Measurements from ENCODE around the gene RRN3.
"Not testable (repeated sequence)": the region's sequence is repeated elsewhere in the genome, so short reads cannot be mapped to it uniquely, and the experiment has no call there.

RRN3 gene

DNA sequence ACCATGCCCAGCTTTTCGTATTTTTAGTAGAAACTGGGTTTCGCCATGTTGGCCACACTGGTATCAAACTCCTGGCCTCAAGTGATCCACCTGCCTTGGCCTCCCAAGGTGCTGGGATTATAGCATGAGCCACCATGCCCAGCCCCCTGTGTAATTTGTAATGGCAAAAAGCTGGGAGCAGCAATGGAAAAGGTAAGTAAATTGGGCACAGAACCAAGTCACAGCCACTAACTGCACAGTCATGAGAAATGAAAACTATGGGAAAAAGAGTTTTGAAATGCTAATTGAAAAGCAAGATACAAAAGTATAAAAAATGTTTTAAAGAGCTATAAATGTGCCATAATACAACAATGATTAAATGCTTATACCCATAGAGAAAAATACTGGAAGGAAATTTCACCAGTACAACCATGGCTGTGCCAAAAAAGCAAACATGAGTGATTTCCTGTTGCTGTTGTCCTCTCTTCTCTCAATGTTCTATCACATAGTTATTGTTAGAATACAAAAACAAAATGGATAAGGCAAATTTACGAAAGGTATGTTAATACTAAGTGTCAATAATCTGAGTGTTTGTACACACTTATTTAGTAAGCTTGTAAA is 44.4 kb downstream of the RRN3 start:
- DNase-seq = no peak

- no peak for DNase-seq
These were observed 47.2 kb downstream of the RRN3 start for GRCh38 chr16:15046692-15047376.

- DNase-seq = not testable (repeated sequence)
These were observed 48.8 kb downstream of the RRN3 start for GRCh38 chr16:15045270-15045669.

DNA sequence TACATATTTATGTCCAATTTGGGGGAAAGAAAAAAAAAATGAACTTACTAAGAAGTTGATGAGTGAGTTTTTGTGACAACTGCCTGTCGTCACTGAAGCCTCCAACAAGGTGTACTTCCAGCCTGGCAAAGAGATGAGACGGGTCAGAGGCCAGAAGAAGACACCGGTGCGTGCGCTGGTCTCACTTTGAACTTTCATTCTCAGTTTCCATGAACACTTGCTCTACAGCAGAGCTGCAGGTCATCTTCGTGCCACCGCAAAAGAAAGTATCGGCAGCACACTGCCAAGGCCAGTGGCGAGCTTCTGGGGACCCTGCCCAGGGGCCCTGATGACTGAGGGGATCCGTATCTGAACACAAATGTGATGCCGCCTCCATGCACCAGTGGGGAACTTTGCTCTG is 49.8 kb downstream of the RRN3 start:
- no peak for DNase-seq

- DNase-seq = no peak
These were observed 50.7 kb downstream of the RRN3 start for GRCh38 chr16:15043344-15043743.

DNA sequence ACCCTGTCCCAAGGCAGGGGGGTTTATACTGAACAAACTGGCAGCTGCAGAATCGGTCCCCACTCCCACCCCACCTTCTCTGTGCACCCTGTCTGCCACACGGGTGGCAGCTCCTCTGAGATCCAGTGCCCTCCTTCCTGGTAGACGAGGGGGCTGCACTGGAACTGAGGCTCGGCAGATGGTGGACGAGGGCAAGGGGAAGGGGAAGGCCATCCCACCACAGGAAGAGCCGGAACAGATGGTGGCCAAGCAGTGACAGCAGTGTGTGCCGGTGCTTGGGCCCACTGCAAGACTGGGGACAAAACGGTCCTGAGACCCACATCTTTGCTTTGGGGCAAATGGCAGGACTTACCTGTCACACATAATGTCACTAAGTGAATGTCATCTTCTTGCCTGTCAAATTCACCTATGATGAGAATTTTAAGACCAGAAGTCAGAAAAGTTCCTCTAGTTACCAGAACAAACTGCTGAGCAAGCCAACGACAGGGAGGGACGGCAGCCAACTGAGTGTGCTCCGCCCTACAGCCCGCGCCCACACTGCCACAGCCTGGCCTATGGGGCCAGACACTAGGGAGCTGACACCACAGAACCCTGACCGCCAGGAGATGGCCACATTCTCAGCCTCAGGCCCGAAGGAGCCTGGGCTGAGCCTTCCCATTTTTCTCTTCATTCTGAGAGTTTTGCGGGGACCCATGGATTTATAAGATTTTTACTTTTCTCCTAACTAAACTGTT is 52.6 kb downstream of the RRN3 start:
- DNase-seq = no peak

DNA sequence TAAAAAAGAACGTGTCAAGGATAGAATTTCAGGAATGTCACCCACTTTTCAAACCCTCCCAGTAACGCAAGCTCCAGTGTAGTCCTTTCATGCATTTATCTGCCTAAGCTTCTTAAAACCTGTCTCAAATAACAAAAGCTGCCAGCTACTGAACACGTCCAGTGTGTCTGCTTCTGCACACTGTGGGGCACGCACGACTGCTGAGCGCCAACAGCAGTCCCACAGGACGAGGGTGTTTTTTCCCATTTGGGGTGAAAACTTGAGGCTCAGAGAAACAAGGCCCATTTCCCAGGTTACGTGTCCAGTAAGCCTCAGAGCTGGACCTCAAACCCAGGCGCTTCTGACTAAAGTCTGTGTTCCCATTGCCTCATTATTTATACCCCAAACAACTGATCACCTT is 55.4 kb downstream of the RRN3 start:
- DNase-seq = no peak

- DNase-seq = no peak
These were observed 56.3 kb downstream of the RRN3 start for GRCh38 chr16:15037745-15038144.

- DNase-seq = no peak
These were observed 57.1 kb downstream of the RRN3 start for GRCh38 chr16:15037003-15037402.

DNA sequence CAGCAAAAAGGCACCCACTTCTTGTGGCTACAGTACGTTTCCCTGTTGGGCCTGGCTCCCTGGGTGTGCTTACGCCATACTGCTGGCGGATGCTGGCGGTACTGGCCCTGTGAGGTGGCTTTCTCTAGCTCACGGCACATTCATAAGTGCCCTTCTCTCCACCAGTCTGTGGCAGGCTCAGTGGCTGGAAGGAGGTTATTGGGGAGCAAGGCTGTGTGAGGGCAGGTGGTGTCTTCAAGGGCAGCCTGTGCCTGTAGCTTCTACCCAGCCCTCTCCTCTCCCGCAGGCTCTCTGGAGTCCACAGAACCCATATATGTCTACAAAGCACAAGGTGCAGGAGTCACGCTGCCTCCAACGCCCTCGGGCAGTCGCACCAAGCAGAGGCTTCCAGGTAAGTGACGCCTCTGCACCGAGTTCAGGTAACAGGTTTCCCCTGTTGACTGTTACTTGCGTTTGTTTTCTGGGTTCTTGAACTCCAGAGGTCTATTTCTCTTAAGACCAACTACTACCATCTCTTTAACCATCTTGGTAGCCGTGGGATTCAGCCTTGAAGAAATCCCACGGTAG is 58.8 kb downstream of the RRN3 start:
- no peak for DNase-seq

- DNase-seq = no peak
These were observed 59.6 kb downstream of the RRN3 start for GRCh38 chr16:15034266-15035162.

DNA sequence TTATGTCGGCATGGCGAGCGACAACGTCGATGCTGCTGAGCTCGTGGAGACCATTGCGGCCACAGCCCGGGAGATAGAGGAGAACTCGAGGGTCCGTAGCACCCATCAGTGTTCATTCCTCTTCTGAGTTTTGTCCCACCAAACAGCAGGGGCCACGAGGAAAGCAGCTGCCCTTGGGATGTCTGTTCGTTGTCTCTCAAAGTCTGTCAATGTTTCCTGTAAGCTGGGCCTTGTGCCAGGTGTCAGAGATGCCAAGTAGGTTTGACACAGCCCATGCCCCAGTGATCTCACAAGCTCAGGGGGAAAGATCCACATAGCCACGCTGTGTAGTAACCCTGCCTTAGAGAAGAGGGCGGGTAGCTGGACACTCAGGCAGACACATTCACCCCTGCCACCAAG is 60.8 kb downstream of the RRN3 start:
- DNase-seq = no peak

- DNase-seq = no peak
These were observed 61.3 kb downstream of the RRN3 start for GRCh38 chr16:15032547-15033308.

DNA sequence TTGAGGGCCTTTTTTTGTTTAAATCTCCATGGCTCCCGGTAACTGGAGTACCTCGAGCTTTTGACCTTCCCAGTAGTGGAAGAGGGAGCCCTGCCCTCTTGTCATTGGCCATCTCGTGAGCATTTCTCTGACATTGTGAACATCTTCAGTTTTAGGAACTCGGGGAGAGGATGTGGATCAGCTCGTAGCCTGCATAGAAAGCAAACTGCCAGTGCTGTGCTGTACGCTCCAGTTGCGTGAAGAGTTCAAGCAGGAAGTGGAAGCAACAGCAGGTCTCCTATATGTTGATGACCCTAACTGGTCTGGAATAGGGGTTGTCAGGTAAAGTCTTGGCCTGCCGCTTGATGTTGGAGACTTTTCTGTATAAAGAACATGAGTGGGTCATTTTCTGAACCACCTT is 62.5 kb downstream of the RRN3 start:
- no peak for DNase-seq

- no peak for DNase-seq
These were observed 62.9 kb downstream of the RRN3 start for GRCh38 chr16:15031179-15031578.

DNA sequence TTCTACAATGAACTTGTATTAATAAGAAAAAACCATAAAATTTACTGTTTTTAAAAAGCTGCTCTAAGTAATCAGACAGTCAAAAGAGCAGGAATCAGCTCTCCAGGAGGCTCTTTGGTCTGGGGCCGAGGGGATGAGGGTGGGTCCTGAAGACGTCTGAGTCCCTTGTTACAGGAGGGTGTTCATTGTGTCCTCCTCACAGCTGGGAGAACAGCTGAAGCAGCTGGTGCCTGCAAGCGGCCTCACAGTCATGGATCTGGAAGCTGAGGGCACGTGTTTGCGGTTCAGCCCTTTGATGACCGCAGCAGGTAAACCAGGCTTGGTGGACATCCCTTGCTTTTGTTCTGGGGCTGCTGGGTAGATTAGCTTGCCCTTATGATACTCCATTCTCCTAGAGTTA is 64.3 kb downstream of the RRN3 start:
- DNase-seq = not testable (repeated sequence)

DNA sequence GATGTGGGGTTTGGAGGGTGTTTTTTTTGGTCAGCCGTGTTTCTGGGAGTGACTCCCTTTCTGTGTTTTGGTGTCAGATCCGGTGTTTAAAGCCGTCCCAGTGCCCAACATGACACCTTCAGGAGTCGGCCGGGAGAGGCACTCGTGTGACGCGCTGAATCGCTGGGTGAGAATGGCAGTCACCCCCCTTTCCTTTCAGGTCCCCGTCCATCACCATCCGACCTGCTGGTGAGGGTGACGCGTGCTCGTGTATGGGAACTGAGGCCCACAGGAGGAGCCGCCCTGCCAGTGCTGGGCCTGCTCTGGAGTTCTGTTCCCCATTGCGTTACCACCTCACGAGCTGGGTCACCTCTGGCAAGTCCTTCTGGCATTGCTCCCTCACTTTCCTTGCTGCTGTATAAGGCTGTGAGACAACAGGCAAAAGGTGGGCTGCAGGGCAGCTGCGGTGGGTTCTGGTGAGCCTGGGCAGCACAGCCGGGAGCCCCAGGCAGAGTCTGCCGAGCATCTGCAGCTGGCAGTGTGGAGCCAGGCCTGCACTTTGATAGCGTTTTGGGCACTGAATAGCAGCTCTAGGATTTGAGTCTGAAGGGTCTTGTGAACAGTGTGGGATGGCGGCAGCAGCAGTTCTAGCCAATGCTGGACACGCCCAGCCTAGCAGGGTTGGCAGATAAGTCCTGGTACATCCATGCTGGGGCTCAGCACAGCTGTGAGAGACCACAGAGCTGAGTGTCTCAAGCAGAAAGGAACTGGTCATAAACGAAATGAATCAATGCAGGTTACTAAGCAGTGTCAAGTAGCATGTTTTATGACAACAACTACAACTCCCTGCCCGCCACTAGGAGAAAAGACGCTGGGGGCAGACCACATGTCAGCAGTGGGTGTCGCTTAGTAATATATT is 65.0 kb downstream of the RRN3 start:
- DNase-seq = not testable (repeated sequence)

DNA sequence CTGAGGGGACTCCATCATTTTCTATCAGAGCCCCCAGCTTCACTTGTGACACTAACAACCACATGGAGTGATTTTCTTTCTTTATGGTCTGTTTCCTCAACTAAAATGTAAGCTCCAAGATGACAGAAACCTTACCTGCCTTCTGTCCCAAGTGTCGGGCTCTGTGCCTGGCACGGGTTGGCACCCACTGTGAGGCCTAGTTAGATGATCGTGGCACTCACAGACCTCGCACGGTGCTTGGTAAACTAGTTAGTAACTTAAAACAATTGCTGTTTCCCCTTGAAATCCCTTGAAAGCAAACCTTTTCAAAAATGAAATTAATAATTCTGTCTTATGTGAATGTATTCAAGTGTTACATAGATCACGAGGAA is 65.7 kb downstream of the RRN3 start:
- DNase-seq = not testable (repeated sequence)

DNA sequence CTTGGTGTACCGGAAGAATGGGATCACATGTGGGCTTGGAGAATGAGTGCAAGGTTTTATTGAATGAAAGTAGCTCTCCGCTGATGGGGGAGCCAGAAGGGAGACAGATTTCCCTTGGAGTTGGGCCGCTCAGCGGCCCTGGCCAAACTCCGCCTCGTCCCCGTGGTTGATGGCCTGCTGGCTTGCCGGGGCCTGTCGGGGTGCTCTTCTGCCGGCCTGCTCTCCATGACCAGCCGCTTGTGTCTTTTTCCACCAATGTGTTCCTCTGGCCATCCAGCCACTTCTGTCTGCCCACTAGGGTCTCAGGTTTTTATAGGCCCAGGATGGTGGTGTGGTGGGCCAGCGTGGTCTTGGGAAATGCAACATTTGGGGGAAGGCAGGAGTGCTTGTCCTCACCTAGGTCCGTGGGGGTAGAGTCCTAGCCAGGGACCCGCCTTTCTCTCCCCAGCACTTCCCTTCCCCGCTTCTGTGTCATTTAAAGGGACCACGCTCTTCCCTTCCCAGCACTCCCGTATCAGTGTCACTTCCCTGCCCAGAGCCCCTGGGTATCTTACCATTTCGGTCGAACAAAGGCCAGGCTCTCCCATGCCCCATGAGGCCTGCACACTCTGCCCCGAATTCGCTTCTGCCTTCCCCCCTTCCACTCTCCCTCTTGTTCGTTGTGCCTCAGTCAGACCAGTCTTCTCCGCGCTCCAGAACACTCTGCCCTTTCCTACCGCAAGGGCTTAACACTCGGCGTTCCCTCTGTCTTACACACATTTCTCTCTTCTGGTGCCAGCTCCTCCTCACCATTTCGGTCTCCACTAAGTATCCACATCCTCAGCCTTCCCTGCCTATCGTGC is 66.3 kb downstream of the RRN3 start:
- DNase-seq = not testable (repeated sequence)

DNA sequence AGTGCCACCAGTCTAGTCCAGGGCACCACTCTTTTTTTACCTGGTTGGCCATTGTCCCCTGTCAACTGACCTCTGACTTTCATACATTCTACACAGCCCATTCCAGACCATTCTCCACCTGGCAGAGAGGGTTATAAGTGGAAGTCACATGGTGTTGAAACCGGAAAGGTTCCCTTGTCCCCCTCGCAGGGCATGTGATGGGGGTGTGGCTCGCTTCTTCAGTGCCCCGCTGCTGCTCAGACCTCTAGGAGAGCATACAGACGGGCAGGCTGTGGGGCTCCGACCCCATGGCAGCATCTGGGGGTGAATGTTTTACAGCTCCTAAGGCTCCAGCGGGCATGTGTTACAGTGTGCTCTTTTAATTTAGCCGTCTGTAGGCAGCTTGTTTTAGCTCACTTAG is 67.0 kb downstream of the RRN3 start:
- not testable (repeated sequence) for DNase-seq
